GM18519 (cell line): ENCODE data around the gene KCNJ5.

Source experiments
- ATAC-seq: cut with Tn5 transposase; IDR thresholded peaks from one replicate; pipeline ENCODE4 v1.9.1; 2021; ENCODE audit warnings: mild to moderate bottlenecking, moderate library complexity; ENCODE audit not compliant: unreplicated experiment, low FRiP score

KCNJ5 gene

GRCh38 chr11:128890543-128891368 lies at the start of gene KCNJ5:
Gene KCNJ5 (plus strand): TSS chr11:128891356. CDS start chr11:128911274, 19,918 bp downstream.
- no peak for ATAC-seq

GRCh38 chr11:128841461-128842072 lies 49.6 kb upstream of the KCNJ5 start:
- ATAC-seq = no peak

GRCh38 chr11:128843198-128843785 lies 47.9 kb upstream of the KCNJ5 start:
- ATAC-seq = no peak

- ATAC-seq = peak; percentile 30
Measured at GRCh38 chr11:128845334-128845780, 45.8 kb upstream of the KCNJ5 start.

DNA sequence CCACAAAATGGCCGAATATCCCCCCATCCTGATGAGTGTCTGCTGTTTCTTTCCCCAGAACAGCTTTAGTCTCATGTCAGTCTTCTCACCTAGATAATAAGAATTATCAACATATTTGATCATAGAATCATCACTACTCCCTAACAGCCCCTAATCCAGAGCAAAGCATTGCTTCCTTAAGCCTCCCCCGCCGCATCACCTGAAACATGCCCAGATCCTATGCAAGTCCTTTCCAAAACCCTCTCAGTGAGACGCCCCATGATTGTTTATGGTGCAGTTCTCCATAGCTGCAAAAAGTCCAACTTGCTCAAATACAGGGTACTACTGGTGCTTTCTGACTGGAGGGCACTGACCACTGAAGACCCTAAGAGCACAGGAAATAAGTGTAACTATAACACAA lies 44.2 kb upstream of the KCNJ5 start:
- ATAC-seq = no peak

DNA sequence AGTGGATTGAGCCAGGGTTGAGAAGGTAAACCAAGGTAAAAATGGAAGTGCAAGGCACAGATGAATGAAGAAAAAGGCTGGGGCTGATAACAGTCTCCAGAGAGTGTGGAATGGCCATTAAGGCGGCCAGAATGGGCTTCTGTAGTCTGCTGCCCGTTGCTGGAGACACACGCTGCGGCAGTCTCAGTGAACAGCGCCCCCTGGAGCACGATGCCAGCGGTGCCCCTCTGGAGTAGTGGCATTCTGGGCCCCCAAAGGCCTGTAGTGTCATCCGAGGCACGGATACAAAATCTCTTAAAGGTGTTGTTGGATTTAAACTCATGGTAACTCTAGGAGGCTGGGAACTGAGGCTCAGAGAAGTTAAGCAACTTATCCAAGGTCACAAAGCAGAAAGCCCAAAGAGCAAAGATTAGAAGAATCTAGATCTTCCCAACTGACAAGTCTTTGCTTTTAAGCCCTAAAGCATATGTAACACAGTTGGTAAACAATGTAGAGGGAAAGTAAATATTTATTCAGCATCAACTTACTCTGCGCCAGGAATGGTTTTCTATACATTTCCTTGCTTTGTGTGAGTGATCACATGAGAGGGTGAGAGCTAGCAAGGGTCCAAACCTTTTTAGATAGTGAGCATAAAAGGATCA lies 42.2 kb upstream of the KCNJ5 start:
- ATAC-seq = peak; percentile 81

DNA sequence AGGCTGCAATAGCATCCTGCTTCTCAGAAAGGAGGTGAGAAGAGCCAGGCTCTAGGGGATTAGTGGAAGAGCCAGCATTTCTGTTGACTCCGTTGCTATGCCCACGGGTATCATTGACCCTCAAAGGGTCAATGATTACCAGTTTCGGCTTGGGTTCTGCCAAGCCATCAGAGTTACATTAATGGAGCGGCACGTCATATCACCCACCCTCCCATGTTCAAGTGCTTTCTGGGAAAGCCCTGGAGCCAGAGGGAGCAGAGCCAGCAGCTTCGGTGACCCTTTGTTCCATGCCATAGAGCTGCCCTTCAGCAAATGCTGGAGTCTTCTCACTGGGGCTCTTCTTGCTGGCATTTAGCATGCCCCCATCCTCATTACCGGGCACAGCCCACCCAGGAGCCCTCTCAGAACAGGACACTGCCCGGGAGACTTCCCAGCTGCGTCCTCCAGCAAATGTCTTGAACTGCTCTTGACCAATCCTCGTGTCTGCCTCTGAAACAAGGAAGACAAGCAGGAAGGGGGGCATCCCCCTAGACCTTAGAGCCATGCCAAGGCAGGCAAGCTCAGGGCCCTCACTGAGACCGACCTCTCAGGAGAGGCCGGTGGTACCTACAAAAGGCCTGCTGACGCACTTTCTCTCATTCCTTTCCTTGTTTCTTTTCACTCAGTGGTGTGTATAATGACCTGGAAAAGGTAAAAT lies 38.7 kb upstream of the KCNJ5 start:
- ATAC-seq = no peak

DNA sequence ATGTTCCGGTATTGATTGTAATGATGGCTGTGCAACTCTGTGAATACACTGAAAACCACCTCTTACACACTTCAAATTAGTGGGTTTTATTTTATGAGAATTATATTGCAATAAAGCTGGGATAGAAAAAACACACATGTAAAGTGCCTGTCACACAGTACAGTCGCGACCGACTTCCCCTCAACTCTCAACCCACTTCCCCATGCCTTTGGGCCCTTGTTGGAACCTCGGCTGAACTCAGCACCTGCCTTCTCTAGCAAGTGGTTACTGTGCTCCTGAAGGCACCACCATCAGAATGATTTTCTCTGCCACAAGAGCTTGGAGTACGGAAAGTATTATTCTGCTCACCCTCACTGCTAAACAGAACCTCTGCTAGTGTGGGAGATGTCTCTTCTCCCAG lies 37.6 kb upstream of the KCNJ5 start:
- ATAC-seq = no peak

GRCh38 chr11:128854841-128855240 lies 36.3 kb upstream of the KCNJ5 start:
- ATAC-seq = no peak

DNA sequence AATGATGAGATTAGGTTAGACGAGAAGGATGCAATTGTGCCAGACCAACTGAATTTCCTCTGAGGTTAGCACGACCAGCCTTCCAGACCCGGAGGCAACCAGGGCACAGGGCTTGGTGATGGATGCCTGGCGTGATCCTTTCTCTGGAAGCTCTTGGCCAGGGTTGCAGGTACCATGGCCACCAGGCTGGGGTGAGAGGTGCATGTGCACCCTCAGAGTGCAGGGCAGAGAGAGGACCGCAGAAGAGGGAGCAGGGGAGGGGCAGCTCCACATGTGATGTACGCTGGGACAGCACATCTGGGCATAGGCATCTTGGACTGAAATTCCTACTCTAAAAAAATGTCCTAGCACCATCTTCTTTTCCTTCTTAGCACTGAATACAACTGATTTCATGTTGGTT lies 34.9 kb upstream of the KCNJ5 start:
- no peak for ATAC-seq

GRCh38 chr11:128857341-128857740 lies 33.8 kb upstream of the KCNJ5 start:
- no peak for ATAC-seq

- ATAC-seq = peak; percentile 92
Measured at GRCh38 chr11:128859563-128860441, 31.4 kb upstream of the KCNJ5 start.

DNA sequence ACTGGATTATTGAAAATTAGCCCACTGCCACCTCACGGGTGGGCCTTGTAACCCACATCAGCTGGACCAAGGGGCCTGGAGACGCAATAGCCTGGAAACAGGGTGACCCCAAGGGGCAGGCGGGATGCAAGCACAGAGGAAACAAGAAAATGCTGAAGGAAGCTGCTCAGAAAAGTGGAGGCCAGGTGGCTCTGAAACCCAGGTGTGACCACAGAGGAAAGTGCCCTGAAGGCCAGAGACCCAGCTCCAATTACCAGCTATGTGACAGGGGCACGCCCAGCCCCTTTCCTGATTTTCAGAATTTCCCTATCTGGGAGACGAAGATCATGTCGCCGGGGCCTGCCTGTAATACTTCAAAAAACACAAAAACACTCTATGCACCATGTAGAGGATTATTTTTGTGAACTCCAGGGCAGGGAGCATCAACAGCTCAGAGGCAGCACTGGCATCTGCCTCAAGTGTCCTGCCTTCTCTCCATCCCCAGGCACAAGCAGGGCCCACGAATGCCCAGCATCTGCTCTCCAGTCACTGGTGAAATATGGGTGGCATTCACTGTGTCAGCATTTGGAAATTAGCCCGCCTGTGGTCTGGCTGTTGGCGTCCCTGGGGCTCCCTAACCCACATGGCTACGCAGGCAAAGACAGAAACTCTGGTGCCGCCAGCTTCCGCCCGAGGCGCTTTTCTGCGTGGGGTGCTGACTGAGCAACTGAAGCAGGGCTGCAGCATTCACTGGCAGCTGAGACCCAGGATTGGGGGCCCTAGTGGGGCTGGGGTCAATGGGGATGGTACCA lies 30.4 kb upstream of the KCNJ5 start:
- ATAC-seq = no peak

DNA sequence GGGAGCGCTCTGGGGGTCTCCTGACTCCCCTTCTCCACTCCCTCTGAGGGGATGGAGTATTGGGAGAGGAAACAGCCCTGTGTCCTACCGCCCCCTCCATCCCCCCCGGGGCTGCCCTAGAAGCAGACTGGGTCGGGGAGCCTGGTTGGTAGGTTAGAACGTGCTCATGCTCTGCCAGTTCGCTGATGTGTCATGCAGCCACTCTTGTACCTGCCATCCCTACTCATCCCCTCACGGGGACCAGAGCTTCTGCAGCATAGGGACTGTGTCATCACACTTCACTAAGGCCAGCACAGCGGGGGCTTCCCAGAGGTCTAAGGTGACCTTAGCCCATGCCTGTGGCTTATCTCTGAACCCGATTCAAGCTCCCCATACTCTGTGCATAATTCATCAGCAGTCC lies 28.8 kb upstream of the KCNJ5 start:
- ATAC-seq = no peak

- ATAC-seq = no peak
Measured at GRCh38 chr11:128862908-128863660, 28.1 kb upstream of the KCNJ5 start.

DNA sequence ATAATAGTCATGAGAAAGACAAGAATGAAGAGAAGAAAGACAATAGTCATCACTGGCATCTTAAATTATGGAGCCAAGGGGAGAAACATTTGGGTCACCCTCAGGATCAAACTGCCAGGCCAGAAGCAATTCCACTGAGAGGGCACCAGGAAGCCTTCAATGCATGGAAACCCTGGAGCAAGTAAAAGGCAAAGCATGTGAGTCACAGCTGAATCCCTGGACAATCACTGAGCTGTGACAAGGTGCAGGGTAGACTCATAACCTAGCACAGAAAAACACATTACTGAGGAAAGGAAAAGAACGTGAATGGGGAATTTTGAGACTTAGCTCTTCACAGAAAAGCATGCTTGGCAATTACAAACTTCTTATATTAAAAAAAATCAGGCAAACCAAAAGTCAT lies 25.7 kb upstream of the KCNJ5 start:
- ATAC-seq = no peak

GRCh38 chr11:128867277-128867676 lies 23.9 kb upstream of the KCNJ5 start, which contains the start of gene KCNJ1:
Gene KCNJ1 (minus strand): TSS chr11:128867296. CDS start chr11:128840243, 27,053 bp downstream.
- no peak for ATAC-seq
